CD1c-positive myeloid dendritic cell (primary cell): Measurements from ENCODE around the gene CBX7.

ENCODE experiments used
- DNase-seq: peaks from one replicate; pipeline ENCODE4 v3.0.0-alpha.2; 2016; ENCODE audit errors: extremely low spot score

The CBX7 gene

DNA sequence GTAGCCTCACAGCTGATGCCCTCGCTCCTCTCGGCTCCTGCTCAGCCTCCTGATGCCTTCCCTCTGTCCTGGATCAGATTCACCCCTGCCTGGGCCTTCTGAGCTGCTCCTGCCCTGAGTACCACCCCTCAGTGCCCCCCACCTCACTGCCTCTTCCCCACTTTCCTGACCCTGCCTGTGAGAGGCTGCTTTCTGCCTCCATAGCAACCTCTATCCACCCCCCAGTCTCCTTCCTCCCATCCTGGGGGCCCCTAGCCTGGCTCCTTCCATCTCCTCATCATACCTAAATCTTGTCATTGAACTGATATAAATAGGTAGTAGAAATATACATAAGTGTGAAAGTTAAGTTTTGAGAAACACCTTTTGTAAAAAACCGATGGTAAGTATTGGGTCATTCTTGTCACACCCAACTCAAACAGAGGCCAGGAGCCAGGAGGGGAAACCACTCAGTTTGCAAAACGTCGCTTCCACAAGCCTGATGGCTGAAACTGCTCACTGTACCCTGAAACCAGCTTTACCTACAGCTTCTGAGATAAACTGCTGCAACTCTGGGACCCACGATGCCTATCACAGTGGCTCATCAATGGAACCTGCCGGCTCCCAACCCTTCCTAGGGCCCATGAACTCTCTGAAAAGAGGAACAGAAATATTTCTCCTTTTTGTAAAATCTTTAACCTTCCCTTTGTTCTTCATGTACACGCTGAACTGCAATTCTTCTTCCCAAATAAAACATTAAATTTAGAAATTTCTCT is 60.2 kb downstream of the CBX7 start:
- peak; percentile 15 for DNase-seq

GRCh38 chr22:39091126-39092081 is 61.1 kb downstream of the CBX7 start:
- DNase-seq = no peak

GRCh38 chr22:39090426-39091064 is 61.9 kb downstream of the CBX7 start:
- DNase-seq = peak; percentile 47

DNA sequence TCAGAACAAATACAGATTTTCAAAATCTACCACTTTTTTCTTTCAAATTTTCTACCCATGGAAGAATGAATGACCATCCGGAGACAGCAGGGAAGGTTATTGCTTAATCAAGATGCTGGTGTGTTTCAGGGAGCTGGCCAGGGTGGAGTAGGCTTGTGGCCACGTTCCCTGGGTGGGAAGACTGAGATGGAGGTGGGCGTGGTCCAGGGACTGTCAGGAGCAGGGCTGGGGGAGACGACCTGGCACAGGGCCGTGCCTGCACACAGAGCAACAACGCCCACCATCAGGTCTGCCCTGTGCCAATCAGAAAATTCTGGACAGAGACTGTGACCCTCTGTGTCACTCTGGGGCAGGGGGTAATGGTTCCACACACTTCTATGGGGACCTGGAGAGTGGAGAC is 62.6 kb downstream of the CBX7 start:
- no peak for DNase-seq

GRCh38 chr22:39088685-39089032 is 63.8 kb downstream of the CBX7 start:
- no peak for DNase-seq

GRCh38 chr22:39087881-39088684 is 64.4 kb downstream of the CBX7 start:
- no peak for DNase-seq

GRCh38 chr22:39087098-39087497 is 65.4 kb downstream of the CBX7 start:
- no peak for DNase-seq

DNA sequence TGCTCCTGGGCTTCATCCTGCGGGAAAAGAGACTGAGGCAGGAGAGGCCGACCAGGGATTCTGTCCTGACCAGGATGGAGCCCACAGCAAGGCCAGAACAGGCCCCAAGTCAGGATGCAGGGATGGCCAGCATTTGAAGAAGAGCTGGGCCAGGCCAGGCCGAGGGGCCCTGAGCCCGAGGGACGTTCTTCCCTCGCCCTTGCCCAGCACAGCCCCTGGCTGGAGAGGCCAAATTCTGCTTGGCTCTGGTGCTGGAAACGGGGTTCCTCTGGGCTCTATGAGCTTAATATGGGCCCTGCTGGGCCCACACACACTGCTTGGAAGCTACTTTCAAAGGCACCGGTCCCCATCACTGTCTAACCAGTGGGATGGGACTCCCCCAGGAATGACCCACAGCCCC is 67.8 kb downstream of the CBX7 start:
- no peak for DNase-seq

- DNase-seq = no peak
These were observed 69.0 kb downstream of the CBX7 start for GRCh38 chr22:39083212-39084165.

DNA sequence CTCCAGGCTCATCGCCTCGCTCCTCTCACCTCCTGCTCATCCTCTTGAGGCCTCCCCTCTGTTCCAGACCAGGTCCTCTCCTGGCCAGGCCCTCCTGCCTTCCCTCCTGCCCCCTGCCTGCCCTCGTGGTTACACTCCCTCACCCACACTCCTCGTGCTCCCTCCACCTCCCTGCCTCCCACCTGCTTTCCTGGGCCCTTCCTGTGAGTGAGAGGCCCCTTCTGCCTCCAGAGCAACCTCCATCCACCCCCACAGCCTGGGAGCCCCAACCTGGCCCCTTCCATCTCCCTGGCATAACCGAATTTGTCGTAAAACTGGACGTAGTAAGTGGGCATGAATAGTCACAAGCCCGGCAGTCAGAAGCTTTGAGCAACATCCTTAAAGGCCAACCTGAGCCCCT is 70.9 kb downstream of the CBX7 start:
- DNase-seq = no peak

GRCh38 chr22:39081016-39081415 is 71.5 kb downstream of the CBX7 start:
- no peak for DNase-seq
